Endothelial cell of umbilical vein (primary cell): ENCODE data around the gene B3GNT9. TPM values are rescaled to one million over a fixed set of nuclear protein-coding genes. Genes with fewer than 3 reads are reported as not detected.
A peak's percentile ranks its signal among the peaks of the same experiment; 100 is the strongest.

ENCODE experiments used
- BruUV-seq: library from RNA; stranded (reverse); fragments of 400-500 nt; replicated peaks from 2 replicates; lab custom pipeline; 2021; lab: Mats Ljungman, UMichigan
- CTCF ChIA-PET: fragments of 300-600, 350-600 bp; sonication (Branson Sonifier 250); formaldehyde crosslinking; loops from one replicate; lab custom pipeline; 2021; ENCODE audit warnings: antibody characterized with exemption, inconsistent platforms; lab: Charles Lee
- POLR2A ChIA-PET: fragments of 300-600, 350-600 bp; sonication (Branson Sonifier 250); formaldehyde crosslinking; loops from one replicate; lab custom pipeline; 2021; ENCODE audit warnings: antibody characterized with exemption, inconsistent platforms; lab: Charles Lee
- DNase-seq: peaks from one replicate; pipeline ENCODE4 v3.0.0-alpha.2; 2011; ENCODE audit warnings: low read depth, low spot score
- FAIRE-seq: peaks from 2 replicates; lab custom pipeline; 2011; peaks lifted over from hg19 to GRCh38; lab: Jason Lieb, UNC
- H2AFZ ChIP-seq: 2 replicates; pipeline ENCODE4 v1.6.0; 2012; ENCODE audit warnings: low read depth, low read length, control low read depth, inconsistent platforms
- H3K27ac ChIP-seq: 2 replicates; pipeline ENCODE4 v1.5.1; 2011; ENCODE audit warnings: low read depth, mild to moderate bottlenecking, control low read depth, low read length, moderate library complexity; ENCODE audit not compliant: insufficient read depth
- H3K27me3 ChIP-seq, 2 experiments: 2 replicates each; pipeline versions ENCODE4 v1.6.0 to v1.6.1; 2011; ENCODE audit warnings: low read length in 2 of 2, mixed read lengths in 1 of 2; ENCODE audit not compliant: control insufficient read depth in 2 of 2, insufficient read depth in 2 of 2
- H3K36me3 ChIP-seq, 2 experiments: 2 replicates in 1 of 2; 3 replicates in 1 of 2; pipeline ENCODE4 v1.5.1; 2011; ENCODE audit warnings: low read length in 2 of 2, mild to moderate bottlenecking in 1 of 2, moderate library complexity in 1 of 2; ENCODE audit not compliant: control insufficient read depth in 2 of 2, insufficient read depth in 2 of 2; ENCODE audit errors: extremely low read depth in 1 of 2
- H3K4me1 ChIP-seq: 3 replicates; pipeline ENCODE4 v1.5.1; 2011; ENCODE audit warnings: mild to moderate bottlenecking, low read length; ENCODE audit not compliant: control insufficient read depth, insufficient read depth; ENCODE audit errors: extremely low read depth
- H3K4me2 ChIP-seq: 2 replicates; pipeline ENCODE4 v1.6.1; 2011; ENCODE audit warnings: low read length, control low read depth, mixed read lengths; ENCODE audit not compliant: insufficient read depth
- H3K4me3 ChIP-seq, 3 experiments: fragments of 200-600 bp in 1 of 3; sonication (generic), shearing (Covaris generic) in 1 of 3; replicated peaks in 1 of 3; 2 replicates each; pipeline ENCODE4 v1.5.1; 2011 to 2016; ENCODE audit warnings: control low read depth in 3 of 3, low read length in 3 of 3, mild to moderate bottlenecking in 2 of 3, inconsistent platforms in 1 of 3, low read depth in 1 of 3, moderate library complexity in 1 of 3; ENCODE audit not compliant: insufficient read depth in 1 of 3
- H3K79me2 ChIP-seq: 2 replicates; pipeline ENCODE4 v1.6.0; 2012; ENCODE audit warnings: low read length, inconsistent platforms; ENCODE audit not compliant: control insufficient read depth, insufficient read depth
- H3K9ac ChIP-seq: replicated peaks from 2 replicates; pipeline ENCODE3; 2011; ENCODE audit warnings: low read length, control low read depth; ENCODE audit not compliant: insufficient read depth; ENCODE audit errors: extremely low read depth
- H3K9me1 ChIP-seq: replicated peaks from 3 replicates; pipeline ENCODE4 v1.6.0; 2011; ENCODE audit warnings: mild to moderate bottlenecking, low read length; ENCODE audit not compliant: control insufficient read depth, insufficient read depth; ENCODE audit errors: extremely low read depth
- H3K9me3 ChIP-seq: replicated peaks from 2 replicates; pipeline ENCODE4 v1.5.1; 2012; ENCODE audit warnings: low read length, inconsistent platforms; ENCODE audit not compliant: control insufficient read depth, insufficient read depth
- H4K20me1 ChIP-seq: replicated peaks from 2 replicates; pipeline ENCODE3; 2011; ENCODE audit warnings: mild to moderate bottlenecking, low read length; ENCODE audit not compliant: control insufficient read depth, insufficient read depth; ENCODE audit errors: extremely low read depth
- FOS ChIP-seq: IDR thresholded peaks from 2 replicates; pipeline ENCODE4 v1.6.1; 2011; ENCODE audit warnings: mild to moderate bottlenecking, low read length, moderate library complexity, borderline replicate concordance; ENCODE audit not compliant: insufficient read depth
- GATA2 ChIP-seq: IDR thresholded peaks from 2 replicates; pipeline ENCODE4 v1.7.0; 2011; ENCODE audit warnings: low read depth, mild to moderate bottlenecking, moderate library complexity, mixed read lengths, low read length; ENCODE audit not compliant: insufficient read length, insufficient read depth
- MYC ChIP-seq: IDR thresholded peaks from one replicate; pipeline ENCODE4 v1.6.1; 2011; ENCODE audit warnings: mild to moderate bottlenecking, low read depth, low read length
- POLR2A ChIP-seq: IDR thresholded peaks from 2 replicates; pipeline ENCODE4 v1.6.1; 2012; ENCODE audit warnings: low read depth, mild to moderate bottlenecking, control low read depth, low read length
- POLR2AphosphoS5 ChIP-seq: IDR thresholded peaks from 2 replicates; pipeline ENCODE4 v1.6.1; 2012; ENCODE audit warnings: low read depth, mild to moderate bottlenecking, control low read depth, low read length, moderate library complexity; ENCODE audit not compliant: insufficient read depth
- dilution Hi-C: fragments of 300-500 bp; cut with MboI; formaldehyde crosslinking; loops from one replicate; pipeline ENCODE4 v1.15.0; 2019; ENCODE audit warnings: low sequenced_read_pairs; ENCODE audit not compliant: extremely low pct_ligation_motif_present
- intact Hi-C: fragments of 100-400 bp; cut with micrococcal nuclease; formaldehyde crosslinking; loops from one replicate; pipeline ENCODE4 v1.10.0; 2022
- polyA plus RNA-seq, 4 experiments: library from polyadenylated mRNA; depleted of rRNA in 3 of 4; stranded (reverse) in 3 of 4; unstranded in 1 of 4; fragments of >200 nt; gene quantifications; 2 replicates each; pipeline versions ENCODE4 v1.2.1 to v1.2.3, GENCODE V29; 2011 to 2012; ENCODE audit warnings: missing spikeins in 1 of 4
- total RNA-seq: library from RNA; stranded (reverse); gene quantifications from 2 replicates; pipeline ENCODE4 v1.2.3, GENCODE V29; 2021
- TF ChIP-seq, protein P1 (sequence below), 2 donors: IDR thresholded peaks; 1 replicate in 1 of 2; 2 replicates in 1 of 2; pipeline ENCODE4 v1.5.1; 2011; ENCODE audit warnings: low read length in 2 of 2, mild to moderate bottlenecking in 2 of 2, moderate library complexity in 2 of 2, control low read depth in 1 of 2, inconsistent platforms in 1 of 2, low read depth in 1 of 2; ENCODE audit not compliant: insufficient read depth in 1 of 2; ENCODE audit errors: extremely low read depth in 1 of 2
- TF ChIP-seq, protein P2 (sequence below): IDR thresholded peaks from 2 replicates; pipeline ENCODE4 v1.6.1; 2011; ENCODE audit not compliant: insufficient read depth, insufficient read length

Gene B3GNT9
- total and polyA plus RNA-seq, 2 donors (not counting 3 experiments of a cell fraction or from before 2014, with no cell fraction given) = 4.0 to 6.4 TPM

DNA sequence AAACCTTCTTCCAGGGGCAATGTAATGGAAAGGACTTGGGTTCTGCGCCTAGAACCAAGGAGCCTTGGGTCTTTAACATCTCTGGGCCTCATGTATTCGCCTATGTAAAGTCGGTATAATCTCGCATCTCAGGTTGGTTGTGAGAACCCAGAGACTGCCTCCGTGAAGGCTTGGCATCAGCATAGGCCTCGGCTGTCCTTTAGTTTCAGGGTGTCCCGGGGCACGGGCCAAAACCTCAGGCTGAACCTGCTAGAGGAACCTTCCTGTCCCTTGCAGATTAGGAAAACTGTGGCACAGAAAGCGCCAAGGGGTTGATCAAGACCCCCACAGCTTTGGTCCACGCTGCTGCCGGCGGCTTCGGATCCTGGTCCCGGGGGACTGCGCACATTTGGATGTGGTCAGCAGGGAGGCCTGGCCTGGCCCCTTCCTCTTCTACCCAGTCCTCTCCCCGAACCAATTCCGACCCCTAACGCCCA, 41.8 kb downstream of the B3GNT9 start:
- Histone ChIP-seq H3K27me3 (no peaks in the 10 kb centered on the region), H3K4me3 (peak overlapping the region in 1 of 3 experiments; percentile 92), H3K27ac (no peak overlapping the region), H3K36me3 (no peaks in the 10 kb centered on the region), H3K4me1 (peaks cover 10% of the 10 kb centered on the region), H3K9me3 (no peaks in the 10 kb centered on the region), H3K4me2 (peak overlapping the region; percentile 1), H4K20me1 (no peaks in the 10 kb centered on the region), H3K9ac (peak overlapping the region; percentile 1), H2AFZ (peak overlapping the region; percentile 34), H3K9me1 (no peaks in the 10 kb centered on the region), H3K79me2 (peaks cover 27% of the 10 kb centered on the region)
- dilution Hi-C loops = no loop called here
- no peak for TF ChIP-seq FOS
- DNase-seq (no peak), FAIRE-seq (no peak)
- BruUV-seq = no TSS peak
- POLR2A ChIA-PET = no interaction called here
- CTCF ChIA-PET = no interaction called here
- intact Hi-C loops = loop anchor here (1.0 kb wide), 1 partner anchor 91 kb away; no protein-coding TSS in a partner anchor

DNA sequence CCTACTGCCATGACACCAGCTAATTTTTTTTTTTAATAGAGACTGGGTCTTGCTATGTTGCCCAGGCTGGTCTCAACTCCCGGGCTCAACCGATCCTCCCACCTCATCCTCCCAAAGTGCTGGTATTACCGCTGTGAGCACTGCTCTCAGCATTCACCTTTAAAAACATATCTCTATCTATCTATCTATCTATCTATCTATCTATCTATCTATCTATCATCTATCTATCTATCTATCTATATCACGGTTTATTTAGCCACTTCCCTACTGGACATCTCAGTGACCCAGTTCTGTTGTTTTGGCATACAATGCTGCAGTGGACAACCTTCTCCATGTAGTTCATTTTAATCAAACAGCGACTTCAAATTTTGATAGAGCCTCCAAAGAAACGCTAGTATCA, 42.3 kb downstream of the B3GNT9 start:
- peaks cover 10% of the 10 kb centered on the region for H3K4me1 ChIP-seq
- no peaks in the 10 kb centered on the region for H3K27me3 ChIP-seq
- TF ChIP-seq POLR2A (no peak), GATA2 (no peak), MYC (no peak), FOS (no peak), POLR2AphosphoS5 (no peak)
- TF ChIP-seq, protein P1, sequence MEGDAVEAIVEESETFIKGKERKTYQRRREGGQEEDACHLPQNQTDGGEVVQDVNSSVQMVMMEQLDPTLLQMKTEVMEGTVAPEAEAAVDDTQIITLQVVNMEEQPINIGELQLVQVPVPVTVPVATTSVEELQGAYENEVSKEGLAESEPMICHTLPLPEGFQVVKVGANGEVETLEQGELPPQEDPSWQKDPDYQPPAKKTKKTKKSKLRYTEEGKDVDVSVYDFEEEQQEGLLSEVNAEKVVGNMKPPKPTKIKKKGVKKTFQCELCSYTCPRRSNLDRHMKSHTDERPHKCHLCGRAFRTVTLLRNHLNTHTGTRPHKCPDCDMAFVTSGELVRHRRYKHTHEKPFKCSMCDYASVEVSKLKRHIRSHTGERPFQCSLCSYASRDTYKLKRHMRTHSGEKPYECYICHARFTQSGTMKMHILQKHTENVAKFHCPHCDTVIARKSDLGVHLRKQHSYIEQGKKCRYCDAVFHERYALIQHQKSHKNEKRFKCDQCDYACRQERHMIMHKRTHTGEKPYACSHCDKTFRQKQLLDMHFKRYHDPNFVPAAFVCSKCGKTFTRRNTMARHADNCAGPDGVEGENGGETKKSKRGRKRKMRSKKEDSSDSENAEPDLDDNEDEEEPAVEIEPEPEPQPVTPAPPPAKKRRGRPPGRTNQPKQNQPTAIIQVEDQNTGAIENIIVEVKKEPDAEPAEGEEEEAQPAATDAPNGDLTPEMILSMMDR (IDR thresholded peaks at IDR 0.05; ENCODE audit: extremely low read depth in 1 of 2, insufficient read depth in 1 of 2, low read depth in 1 of 2, low read length in 2 of 2) = no peak
- TF ChIP-seq, protein P2, sequence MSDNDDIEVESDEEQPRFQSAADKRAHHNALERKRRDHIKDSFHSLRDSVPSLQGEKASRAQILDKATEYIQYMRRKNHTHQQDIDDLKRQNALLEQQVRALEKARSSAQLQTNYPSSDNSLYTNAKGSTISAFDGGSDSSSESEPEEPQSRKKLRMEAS = no peak
- H3K27ac ChIP-seq = no peak overlapping the region
- H3K4me2 ChIP-seq = no peak overlapping the region
- BruUV-seq = no TSS peak
- POLR2A ChIA-PET = no interaction called here
- FAIRE-seq (peak; percentile 12), DNase-seq (no peak)
- dilution Hi-C loops (no loop called here), intact Hi-C loops (no loop called here)
- H3K36me3 ChIP-seq = no peaks in the 10 kb centered on the region
- H3K79me2 ChIP-seq = peaks cover 27% of the 10 kb centered on the region
- H3K4me3 ChIP-seq = no peak overlapping the region
- H3K9me3 ChIP-seq = no peaks in the 10 kb centered on the region
- H4K20me1 ChIP-seq = no peaks in the 10 kb centered on the region
- no peaks in the 10 kb centered on the region for H3K9me1 ChIP-seq
- no peak overlapping the region for H2AFZ ChIP-seq
- CTCF ChIA-PET = interaction anchor here (1.2 kb wide), 1 partner anchor 10 kb away, joined by 4 read pairs; no protein-coding TSS in a partner anchor
- no peak overlapping the region for H3K9ac ChIP-seq
